NCI-H2029 (cell line): ENCODE data around the gene EBF4.

Source experiments
- DNase-seq: peaks from one replicate; lab custom pipeline; 2025; lab: John Stamatoyannopoulos, UW

Gene EBF4

GRCh38 chr20:2745060-2745910, 52.7 kb downstream of the EBF4 start:
- DNase-seq = no peak

GRCh38 chr20:2745936-2746635, 53.5 kb downstream of the EBF4 start:
- no peak for DNase-seq

- DNase-seq = no peak
Measured at GRCh38 chr20:2746636-2747265, 54.2 kb downstream of the EBF4 start.

- no peak for DNase-seq
Measured at GRCh38 chr20:2747676-2748235, 55.2 kb downstream of the EBF4 start.

- no peak for DNase-seq
Measured at GRCh38 chr20:2748551-2749342, 56.2 kb downstream of the EBF4 start.

- no peak for DNase-seq
Measured at GRCh38 chr20:2749343-2749950, 56.9 kb downstream of the EBF4 start.

GRCh38 chr20:2749951-2750490, 57.4 kb downstream of the EBF4 start:
- no peak for DNase-seq

GRCh38 chr20:2750491-2751251, 58.1 kb downstream of the EBF4 start:
- no peak for DNase-seq

- DNase-seq = no peak
Measured at GRCh38 chr20:2751347-2751877, 58.8 kb downstream of the EBF4 start.

- DNase-seq = peak; percentile 11
Measured at GRCh38 chr20:2751878-2752566, 59.4 kb downstream of the EBF4 start.

- no peak for DNase-seq
Measured at GRCh38 chr20:2752567-2753460, 60.2 kb downstream of the EBF4 start.

GRCh38 chr20:2753461-2754040, 61.0 kb downstream of the EBF4 start:
- DNase-seq = no peak

GRCh38 chr20:2754424-2754823, 61.8 kb downstream of the EBF4 start:
- no peak for DNase-seq

- DNase-seq = no peak
Measured at GRCh38 chr20:2755451-2756055, 63.0 kb downstream of the EBF4 start.

GRCh38 chr20:2756056-2756611, 63.6 kb downstream of the EBF4 start:
- no peak for DNase-seq

GRCh38 chr20:2757001-2757400, 64.4 kb downstream of the EBF4 start:
- no peak for DNase-seq

GRCh38 chr20:2757969-2758368, 65.4 kb downstream of the EBF4 start:
- DNase-seq = no peak
